HG03565 (cell line): ENCODE results near the gene MYBPC2.

Experiments
- ATAC-seq: cut with Tn5 transposase; IDR thresholded peaks from one replicate; pipeline ENCODE4 v1.9.1; 2021; ENCODE audit warnings: mild to moderate bottlenecking, moderate library complexity; ENCODE audit not compliant: unreplicated experiment

Gene MYBPC2

DNA sequence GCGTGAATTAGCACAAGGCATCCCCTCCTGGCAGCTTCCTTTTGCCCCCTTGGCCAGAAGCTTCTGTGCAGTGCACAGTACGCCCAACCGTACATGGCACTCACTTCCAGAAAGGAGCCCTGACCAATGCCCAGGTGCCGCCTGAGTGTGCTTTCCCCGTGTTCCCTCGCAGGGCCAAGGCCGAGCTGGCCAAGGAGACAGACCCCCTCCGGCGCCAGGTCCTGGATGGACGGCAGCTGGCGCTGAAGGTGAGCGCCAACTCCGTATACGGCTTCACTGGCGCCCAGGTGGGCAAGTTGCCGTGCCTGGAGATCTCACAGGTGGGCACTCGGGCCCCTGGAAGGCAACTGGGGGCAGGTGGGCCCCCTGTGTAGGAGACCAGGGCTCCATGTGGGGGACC lies 23.3 kb upstream of the MYBPC2 start:
- no peak for ATAC-seq

GRCh38 chr19:50410109-50410508 lies 22.6 kb upstream of the MYBPC2 start:
- no peak for ATAC-seq

- ATAC-seq: no peak
Measured at GRCh38 chr19:50412419-50412818, 20.3 kb upstream of the MYBPC2 start.

DNA sequence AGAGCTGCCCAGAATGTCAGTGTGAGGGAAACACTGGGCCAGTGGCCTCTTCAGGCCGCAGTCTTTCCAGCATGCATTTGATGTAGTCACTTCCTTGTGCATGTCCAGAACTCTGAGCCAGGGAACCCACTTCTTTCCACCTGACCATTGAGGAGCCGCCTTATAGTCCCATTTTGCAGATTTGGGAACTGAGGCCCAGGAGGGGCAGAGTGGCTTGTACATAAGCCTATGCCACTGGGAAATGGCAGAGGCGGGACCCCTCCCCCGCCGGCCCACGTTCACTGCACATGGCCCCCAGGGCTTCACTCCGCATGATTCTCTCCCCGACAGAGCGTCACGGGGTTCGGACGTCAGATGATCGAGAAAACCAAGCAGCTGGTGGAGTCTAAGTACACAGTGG lies 19.6 kb upstream of the MYBPC2 start:
- ATAC-seq: no peak

GRCh38 chr19:50413531-50413930 lies 19.2 kb upstream of the MYBPC2 start:
- no peak for ATAC-seq

DNA sequence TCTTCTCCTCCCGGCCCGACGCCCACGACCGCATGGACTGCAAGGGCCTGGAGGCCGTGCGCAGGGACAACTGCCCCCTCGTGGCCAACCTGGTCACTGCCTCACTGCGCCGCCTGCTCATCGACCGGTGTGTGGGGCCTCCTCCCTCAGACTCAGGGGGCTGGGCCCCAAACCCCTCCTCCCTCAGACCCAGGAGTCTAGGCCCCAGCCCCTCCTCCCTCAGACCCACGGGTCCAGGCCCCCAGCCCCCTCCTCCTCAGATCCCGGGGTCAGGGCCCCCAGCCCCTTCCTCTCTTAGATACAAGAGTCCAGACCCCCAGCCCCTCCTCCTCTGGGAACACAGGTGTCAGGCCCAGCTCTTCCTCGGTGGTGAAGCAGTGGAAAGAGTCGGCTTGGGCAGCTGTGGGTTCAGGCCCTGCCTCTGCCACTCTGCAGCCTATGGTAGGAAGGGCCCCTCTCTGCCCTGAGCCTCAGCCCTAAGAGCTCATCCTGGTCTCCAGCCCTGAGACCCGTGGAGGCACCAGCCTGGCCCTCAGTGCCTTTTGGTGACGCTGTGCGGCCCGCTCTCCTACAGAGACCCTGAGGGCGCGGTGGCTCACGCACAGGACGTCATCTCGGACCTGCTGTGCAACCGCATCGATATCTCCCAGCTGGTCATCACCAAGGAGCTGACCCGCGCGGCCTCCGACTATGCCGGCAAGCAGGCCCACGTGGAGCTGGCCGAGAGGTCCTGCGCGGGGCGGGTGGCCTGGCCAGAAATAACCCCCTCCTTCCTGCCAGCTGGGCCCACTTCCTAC lies 17.6 kb upstream of the MYBPC2 start:
- ATAC-seq: no peak

- ATAC-seq: peak; percentile 33
Measured at GRCh38 chr19:50415661-50416033, 17.0 kb upstream of the MYBPC2 start.

DNA sequence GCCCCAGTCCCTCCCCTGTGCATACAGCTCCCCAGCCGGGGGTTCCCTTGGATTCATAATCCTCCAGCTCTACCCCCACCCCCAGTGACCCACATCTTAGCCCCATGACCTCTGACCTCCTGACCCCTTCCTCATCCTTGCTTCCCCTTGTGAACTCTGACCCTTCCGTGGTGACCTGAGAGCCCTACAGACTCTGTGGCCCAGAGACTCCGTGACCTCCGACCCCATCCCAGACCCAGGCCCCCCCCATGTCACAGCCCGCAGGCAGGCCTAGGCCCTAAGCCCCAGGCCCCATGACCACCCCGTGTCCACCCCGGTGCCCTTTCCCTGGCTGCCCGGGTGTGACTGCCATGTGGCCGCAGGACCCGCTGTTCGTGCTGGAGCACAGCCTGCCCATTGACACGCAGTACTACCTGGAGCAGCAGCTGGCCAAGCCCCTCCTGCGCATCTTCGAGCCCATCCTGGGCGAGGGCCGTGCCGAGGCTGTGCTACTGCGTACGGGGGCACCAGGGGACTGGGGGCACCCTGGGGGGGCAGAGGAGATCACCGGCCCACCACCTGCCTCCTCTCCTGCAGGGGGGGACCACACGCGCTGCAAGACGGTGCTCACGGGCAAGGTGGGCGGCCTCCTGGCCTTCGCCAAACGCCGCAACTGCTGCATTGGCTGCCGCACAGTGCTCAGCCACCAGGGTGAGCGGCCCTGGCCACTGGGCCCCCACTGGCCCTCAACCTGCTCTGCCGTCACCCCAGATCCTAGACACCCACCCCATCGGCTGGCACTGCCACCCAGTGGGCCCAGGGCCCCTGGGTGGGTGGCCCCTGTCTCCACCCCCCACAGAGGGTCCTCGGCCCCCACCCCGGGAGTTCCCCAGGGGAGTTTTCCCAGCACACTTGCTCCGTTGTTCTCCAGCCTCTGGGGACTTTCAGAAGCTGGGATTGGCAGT lies 16.4 kb upstream of the MYBPC2 start:
- no peak for ATAC-seq

- no peak for ATAC-seq
Measured at GRCh38 chr19:50417111-50418081, 15.3 kb upstream of the MYBPC2 start.

GRCh38 chr19:50418176-50419021 lies 14.3 kb upstream of the MYBPC2 start, which contains the start of gene SPIB:
SPIB (plus strand) TSS chr19:50418938; CDS start chr19:50418963, 25 bp downstream.
- no peak for ATAC-seq

DNA sequence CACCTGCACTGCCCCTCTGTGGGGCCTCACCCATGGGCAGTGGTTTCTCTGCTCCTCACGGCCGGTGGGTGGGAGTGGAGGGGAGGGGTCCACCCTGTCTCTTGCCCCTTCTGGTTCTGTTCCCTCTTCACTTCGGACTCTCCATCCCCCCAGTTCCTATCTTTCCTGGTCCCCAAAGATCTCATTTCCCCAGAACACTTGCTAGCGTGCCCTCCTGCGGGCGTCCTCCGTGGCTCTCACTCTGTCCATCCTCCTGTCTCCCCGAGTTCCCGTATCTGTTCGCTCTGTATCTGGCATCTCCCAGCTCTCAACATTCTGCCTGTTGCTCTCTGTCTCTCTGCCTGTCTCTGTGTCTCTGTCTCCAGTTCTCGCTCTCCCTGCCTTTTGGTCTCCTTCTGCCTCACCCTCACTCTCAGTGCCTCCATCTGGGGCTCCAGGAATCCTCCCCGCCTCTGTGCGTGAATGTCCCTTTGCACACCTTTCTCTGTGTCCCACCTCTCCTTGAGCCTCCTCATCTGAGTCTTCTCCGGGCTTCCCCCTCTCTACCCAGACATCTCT lies 13.6 kb upstream of the MYBPC2 start:
- no peak for ATAC-seq

- ATAC-seq: no peak
Measured at GRCh38 chr19:50419580-50420035, 13.1 kb upstream of the MYBPC2 start.

DNA sequence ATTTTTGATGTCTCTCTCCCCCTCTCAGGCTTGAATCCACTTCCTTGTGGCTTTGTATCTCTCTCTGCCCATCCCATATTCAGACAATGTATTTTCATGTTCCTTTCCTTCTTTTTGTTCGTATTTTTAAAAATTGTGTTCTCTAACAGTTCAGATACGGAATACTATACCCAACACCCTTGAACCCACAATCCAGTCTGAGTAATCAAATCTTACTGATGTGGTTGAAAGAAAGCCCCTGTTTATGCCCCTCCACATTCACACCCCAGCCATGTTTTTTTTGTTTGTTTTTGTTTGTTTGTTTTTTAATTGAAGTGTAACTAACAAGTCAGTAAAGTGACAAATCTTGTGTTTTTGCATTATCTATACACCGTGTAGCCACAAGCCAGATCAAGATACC lies 12.6 kb upstream of the MYBPC2 start:
- no peak for ATAC-seq

DNA sequence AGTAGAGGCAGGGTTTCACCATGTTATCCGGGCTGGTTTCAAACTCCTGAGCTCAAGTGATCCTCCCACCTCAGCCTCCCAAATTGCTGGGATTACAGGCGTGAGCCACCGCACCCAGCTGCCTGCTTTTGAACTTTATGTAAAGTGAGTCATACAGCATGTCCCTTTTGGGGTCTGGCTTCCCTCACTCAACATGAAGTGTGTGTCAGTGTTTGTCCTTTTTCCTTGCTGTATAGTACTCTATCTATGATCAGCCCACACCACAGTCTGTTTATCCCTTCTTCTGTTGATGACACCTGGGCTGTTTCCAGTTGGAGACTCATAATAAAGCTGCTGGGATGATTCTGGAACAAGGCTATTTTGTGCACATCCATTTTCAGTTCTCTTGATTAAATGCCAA lies 11.9 kb upstream of the MYBPC2 start:
- ATAC-seq: no peak

DNA sequence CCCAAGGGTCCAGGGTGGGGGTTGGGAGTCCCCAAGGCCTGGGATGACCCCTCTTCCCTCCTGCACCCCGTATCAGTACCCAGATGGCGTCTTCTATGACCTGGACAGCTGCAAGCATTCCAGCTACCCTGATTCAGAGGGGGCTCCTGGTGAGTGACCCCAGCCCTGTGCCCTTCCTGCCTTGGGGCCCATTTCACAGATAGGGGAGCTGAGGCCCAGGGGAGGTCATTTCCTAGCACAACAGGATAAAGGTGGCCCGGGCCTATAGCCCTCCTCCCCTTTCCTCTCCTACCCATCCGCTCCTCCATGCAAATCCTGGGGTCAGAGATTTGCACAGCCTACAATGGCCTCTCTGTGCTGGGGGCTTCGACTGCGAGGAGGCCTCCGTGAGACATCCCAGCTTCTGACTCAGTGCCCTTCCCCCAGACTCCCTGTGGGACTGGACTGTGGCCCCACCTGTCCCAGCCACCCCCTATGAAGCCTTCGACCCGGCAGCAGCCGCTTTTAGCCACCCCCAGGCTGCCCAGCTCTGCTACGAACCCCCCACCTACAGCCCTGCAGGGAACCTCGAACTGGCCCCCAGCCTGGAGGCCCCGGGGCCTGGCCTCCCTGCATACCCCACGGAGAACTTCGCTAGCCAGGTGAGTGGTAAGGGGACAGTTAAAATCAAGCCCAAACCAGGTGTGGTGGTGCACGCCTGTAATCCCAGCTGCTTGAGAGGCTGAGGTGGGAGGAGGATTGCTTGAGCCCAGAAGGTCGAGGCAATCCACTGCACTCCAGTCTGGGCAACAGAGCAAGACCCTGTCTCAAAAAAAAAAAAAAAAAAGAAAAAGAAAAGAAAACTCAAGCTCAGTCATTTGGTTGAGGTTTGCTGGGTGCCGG lies 10.1 kb upstream of the MYBPC2 start:
- ATAC-seq: no peak

DNA sequence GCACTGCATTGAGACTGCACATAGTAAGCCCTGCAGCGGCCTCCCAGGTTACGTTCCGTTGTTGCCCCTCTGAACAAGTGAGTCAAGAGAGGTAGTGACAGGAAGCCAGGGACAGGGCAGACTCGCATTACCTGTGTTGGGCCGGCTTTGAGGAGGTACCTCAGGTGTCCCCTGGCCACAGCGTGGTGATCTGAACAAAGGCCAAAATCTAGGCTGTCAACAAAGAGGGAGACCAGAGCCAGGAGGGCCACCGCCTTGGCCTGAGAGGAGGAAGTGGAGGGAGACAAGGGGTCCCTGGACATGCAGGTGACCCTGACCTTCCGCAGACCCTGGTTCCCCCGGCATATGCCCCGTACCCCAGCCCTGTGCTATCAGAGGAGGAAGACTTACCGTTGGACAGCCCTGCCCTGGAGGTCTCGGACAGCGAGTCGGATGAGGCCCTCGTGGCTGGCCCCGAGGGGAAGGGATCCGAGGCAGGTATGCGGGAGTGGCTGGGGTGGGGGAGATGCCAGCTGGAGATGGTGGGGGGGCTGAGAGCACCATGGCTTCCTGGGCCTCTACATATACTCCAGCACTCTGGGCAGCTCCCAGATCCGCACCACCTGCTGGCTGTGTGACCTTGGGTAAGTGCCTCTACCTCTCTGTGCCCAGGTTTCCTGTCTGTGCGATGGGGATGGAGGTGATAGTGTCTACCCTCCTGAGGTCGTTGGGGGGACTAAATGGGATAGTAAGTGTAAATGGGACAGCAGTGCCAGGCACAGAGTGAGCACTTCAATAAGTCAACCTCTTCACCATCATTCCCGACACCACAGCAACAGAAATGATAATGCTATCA lies 9.2 kb upstream of the MYBPC2 start:
- ATAC-seq: no peak

DNA sequence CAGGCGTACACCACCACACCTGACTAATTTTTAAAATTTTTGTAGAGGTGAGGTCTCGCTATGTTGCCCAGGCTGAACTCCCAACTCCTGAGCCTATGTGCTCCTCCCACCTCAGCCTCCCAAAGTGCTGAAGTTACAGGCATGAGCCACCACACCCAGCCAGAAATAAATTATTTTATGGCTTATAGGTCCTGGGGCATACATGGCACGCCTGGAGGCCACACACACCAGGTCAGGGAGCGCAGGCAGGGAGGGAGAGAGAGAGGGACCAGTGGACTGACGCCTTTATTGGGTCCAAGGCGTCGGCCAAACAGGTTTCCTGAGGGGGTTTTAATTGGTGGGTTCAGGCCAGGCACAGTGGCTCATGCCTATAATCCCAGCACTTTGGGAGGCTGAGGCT lies 7.1 kb upstream of the MYBPC2 start:
- ATAC-seq: no peak
